ENCODE results near the gene LIPT1. TPM values are rescaled to one million over a fixed set of nuclear protein-coding genes. Genes with fewer than 3 reads are reported as not detected.

LIPT1 gene
- total and polyA plus RNA-seq, 2 donors from 2014 or later: 10.3 to 12.2 TPM

DNA sequence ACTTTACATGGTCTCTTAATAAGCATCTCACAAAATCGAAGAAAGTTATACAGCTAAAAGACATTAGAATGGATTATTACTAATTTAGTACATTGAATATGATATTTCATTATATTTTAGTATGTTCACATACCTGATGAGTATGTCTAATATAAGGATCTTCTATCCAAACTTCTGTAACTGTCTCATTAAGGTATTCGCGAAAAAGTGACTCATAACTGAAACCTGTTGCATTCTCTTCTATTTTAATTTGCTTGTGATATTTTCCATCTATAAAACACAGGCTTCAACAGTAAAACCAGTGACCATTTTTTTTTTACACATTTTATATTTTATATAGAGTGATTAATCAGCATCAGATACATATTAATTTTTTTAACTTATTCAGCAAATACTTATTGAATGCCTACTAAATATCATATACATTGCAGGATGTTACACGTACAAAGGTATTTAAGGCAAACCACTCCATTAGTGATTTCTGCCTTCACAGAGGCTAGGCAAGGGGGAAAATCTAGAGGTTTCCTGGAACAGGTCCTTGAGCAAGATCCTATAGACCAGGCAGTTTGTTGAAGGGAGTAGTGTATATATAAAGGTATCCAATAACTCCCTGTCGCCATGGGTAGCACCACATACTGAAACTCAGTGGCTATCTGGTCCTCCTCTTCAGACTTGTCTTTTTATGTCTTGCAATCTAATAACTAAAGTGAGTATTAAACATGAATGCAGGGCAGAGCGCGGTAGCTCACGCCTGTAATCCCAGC lies 16.8 kb downstream of the LIPT1 start:
- Histone ChIP-seq H3K27me3 (ENCODE audit: control insufficient read depth, insufficient read depth, low read length) (no peaks in the 10 kb centered on the region), H3K4me1 (ENCODE audit: control insufficient read depth in 2 of 3, insufficient read depth in 2 of 3, low read depth in 1 of 3, low read length in 3 of 3) (no peaks in the 10 kb centered on the region), H3K36me3 (ENCODE audit: control insufficient read depth in 2 of 3, insufficient read depth in 3 of 3, low read length in 3 of 3) (peaks cover 0 to 18% (median 10%) of the 10 kb centered on the region in 3 donors), H3K9me3 (ENCODE audit: control insufficient read depth in 2 of 3, insufficient read depth in 1 of 3, low read length in 3 of 3) (no peaks in the 10 kb centered on the region), H3K9ac (ENCODE audit: low read length in 3 of 3) (no peak overlapping the region), H3K27ac (ENCODE audit: low read depth in 2 of 2, low read length in 2 of 2) (no peak overlapping the region), H3K4me3 (ENCODE audit: low read length in 3 of 3) (no peak overlapping the region)
- DNase-seq (no peak), FAIRE-seq (no peak)
- TF ChIP-seq CTCF (IDR thresholded peaks at IDR 0.05; ENCODE audit: borderline replicate concordance, extremely low read depth, insufficient read depth): no peak
- intact Hi-C loops (cut with DNase I): no loop called here

- Histone ChIP-seq H3K4me3 (ENCODE audit: low read length in 3 of 3) (peak within 1 kb of the TSS; percentile 88 to 99 (median 90)), H3K9me3 (ENCODE audit: control insufficient read depth in 2 of 3, insufficient read depth in 1 of 3, low read length in 3 of 3) (no peaks in the 10 kb centered on the region), H3K36me3 (ENCODE audit: control insufficient read depth in 2 of 3, insufficient read depth in 3 of 3, low read length in 3 of 3) (no peaks in the 10 kb centered on the region), H3K4me1 (ENCODE audit: control insufficient read depth in 2 of 3, insufficient read depth in 2 of 3, low read depth in 1 of 3, low read length in 3 of 3) (peaks cover 0 to 19% (median 5%) of the 10 kb centered on the region in 3 donors), H3K9ac (ENCODE audit: low read length in 3 of 3) (peak within 1 kb of the TSS; percentile 65 to 97 (median 68)), H3K27ac (ENCODE audit: low read depth in 2 of 2, low read length in 2 of 2) (peak within 1 kb of the TSS; percentile 35 to 76), H3K27me3 (ENCODE audit: control insufficient read depth, insufficient read depth, low read length) (no peaks in the 10 kb centered on the region)
- TF ChIP-seq CTCF (IDR thresholded peaks at IDR 0.05; ENCODE audit: borderline replicate concordance, extremely low read depth, insufficient read depth): peak; percentile 3
- intact Hi-C loops (cut with DNase I): no loop called here
- DNase-seq: peak; percentile 95 to 99 (median 96)
- peak; percentile 39 for FAIRE-seq
Observed at GRCh38 chr2:99180755-99181623, 26.2 kb downstream of the LIPT1 start, which contains the start of the genes MITD1 and MRPL30. Gene MITD1, minus strand, starts transcription at chr2:99181058. Its CDS starts 77 bp downstream, at chr2:99180981. Gene MRPL30, plus strand, starts transcription at chr2:99181184. Its CDS starts 5,020 bp downstream, at chr2:99186204.

- Histone ChIP-seq H3K27me3 (ENCODE audit: control insufficient read depth, insufficient read depth, low read length) (no peaks in the 10 kb centered on the region), H3K4me3 (ENCODE audit: low read length in 3 of 3) (peak overlapping the region; percentile 88 to 99 (median 90)), H3K9ac (ENCODE audit: low read length in 3 of 3) (peak overlapping the region; percentile 65 to 97 (median 68)), H3K4me1 (ENCODE audit: control insufficient read depth in 2 of 3, insufficient read depth in 2 of 3, low read depth in 1 of 3, low read length in 3 of 3) (peaks cover 0 to 19% (median 5%) of the 10 kb centered on the region in 3 donors), H3K27ac (ENCODE audit: low read depth in 2 of 2, low read length in 2 of 2) (no peak overlapping the region), H3K9me3 (ENCODE audit: control insufficient read depth in 2 of 3, insufficient read depth in 1 of 3, low read length in 3 of 3) (no peaks in the 10 kb centered on the region), H3K36me3 (ENCODE audit: control insufficient read depth in 2 of 3, insufficient read depth in 3 of 3, low read length in 3 of 3) (no peaks in the 10 kb centered on the region)
- no peak for TF ChIP-seq CTCF (IDR thresholded peaks at IDR 0.05; ENCODE audit: borderline replicate concordance, extremely low read depth, insufficient read depth)
- FAIRE-seq (no peak), DNase-seq (peak in 2 of 5 donors; percentile 6 to 34)
- intact Hi-C loops (cut with DNase I): no loop called here
Observed at GRCh38 chr2:99181624-99182000, 26.8 kb downstream of the LIPT1 start.

Measured in kidney (tissue), 14 donors.